Kasumi-1 (cell line): ENCODE measurements around the gene MAGI2.

ENCODE experiments used
- DNase-seq, 2 experiments: peaks; one replicate each; lab custom pipeline; 2025; lab: John Stamatoyannopoulos, UW

The MAGI2 gene

DNA sequence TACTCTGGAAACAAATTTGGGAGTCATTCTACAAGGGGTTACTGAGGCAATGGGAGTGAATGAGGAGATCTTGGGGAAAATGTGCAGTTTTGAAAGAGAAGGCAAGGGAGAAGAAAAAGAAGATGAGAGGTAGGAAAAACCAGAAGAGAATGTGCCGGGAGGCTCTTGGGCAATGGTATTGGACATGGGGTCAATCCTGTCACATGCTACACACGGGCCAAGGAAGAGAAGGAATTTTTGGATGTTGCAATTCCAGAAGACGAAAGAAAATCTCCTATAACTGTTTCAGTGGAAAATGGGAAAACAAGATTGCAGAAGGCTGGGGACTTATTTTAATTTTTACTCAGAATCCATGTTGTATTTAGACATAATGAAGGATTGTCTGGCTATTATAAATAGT is 1039.9 kb downstream of the MAGI2 start:
- DNase-seq, result no peak

DNA sequence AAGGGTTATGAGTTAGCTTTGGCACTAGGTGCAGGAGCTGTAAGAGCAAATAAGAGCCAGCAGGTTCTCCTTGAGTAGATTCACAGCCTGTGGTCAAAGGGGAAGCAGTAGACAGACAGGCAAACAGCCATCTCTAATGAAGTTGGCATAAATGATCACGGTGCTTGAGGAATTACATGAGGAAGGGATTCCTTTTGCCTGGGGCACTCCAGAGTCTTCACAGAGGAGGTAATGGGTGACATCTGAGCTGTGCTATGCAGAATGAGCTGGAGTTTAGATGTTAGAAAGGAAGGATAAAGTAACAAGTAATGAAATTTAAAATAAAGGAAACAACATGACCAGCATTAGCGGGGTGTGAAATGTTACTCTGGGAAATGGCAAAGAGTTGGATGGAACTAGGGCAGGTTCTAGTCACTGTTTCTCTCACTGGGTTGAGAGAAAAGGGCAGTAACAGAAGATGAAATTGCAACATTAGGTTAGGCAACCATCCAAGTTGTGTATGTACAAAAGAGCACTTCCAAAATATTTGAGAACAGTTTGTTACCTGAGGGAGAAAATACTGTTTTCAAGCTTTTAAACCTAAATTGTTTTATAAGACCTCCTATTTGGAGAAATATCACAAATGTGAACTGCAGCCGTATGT is 1041.1 kb downstream of the MAGI2 start:
- no peak for DNase-seq

DNA sequence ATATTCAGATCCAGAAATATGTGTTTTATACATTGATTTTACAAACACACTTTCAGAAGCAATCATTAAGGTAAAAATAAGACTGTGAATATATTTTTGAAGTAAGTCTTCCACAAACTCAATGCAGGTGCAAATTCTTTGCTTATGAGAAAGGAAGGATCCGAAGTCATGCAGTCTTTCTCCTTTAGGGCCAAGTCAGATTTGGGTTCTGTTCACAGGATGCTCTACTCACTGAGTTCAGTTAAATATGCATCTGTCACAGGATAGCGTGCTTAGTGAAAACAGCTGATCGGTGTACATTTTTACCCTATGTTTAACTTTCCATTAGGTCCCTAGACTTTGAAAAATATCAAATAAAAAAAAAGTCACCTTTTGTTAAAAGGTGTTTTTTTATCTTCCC is 1046.4 kb downstream of the MAGI2 start:
- DNase-seq, result no peak

DNA sequence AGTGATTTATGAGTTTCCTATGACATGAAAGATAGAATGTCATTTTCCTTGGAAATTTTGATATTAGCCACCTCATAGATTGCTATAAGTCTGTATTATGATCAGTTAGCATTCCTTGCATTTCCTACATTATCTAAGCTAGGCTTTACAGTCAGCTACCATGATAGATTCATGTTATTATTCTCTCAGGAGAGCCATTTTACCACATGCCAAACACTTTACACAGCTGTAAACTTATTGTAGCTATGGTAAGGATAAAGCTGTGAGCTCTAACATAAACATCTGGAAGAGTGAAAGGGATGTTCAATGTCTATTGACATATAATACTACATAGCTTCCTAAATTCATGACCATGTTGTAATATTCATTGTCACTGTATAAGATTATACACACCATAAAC is 1046.9 kb downstream of the MAGI2 start:
- no peak for DNase-seq

DNA sequence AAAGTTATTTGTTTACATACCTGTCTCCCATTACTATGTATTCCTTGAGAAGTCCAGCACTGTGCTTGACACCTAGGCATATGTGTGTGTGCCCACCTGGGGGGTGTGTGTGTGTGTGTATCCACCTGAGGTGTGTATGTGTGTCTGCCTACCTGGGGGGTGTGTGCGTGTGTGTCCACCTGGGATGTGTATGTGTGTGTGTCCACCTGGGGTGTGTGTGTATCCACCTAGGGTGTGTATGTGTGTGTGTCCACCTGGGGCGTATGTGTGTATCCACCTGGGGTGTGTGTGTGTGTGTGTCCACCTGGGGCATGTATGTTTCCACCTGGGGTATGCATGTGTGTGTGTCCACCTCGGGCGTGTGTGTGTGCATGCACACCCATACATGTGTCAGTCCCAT is 1051.4 kb downstream of the MAGI2 start:
- DNase-seq, result no peak

DNA sequence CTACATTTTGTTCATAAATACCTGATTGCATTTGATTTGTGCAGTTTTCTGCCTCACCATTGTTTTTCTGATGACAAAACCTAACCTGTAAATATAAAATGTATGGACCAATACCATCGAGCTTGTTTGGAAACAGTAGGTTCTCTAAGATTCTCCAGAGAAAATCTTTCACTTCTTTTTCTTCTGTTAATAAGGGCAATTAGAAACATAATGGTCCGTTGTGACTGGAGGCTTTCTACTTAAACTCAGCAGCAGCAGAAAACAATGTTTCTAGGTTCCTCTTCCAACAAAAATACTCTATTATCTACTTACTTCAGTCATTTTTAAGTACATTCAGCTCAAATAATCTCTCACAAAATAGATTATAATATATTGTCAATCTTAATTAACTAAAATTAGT is 1053.4 kb downstream of the MAGI2 start:
- DNase-seq, result no peak

DNA sequence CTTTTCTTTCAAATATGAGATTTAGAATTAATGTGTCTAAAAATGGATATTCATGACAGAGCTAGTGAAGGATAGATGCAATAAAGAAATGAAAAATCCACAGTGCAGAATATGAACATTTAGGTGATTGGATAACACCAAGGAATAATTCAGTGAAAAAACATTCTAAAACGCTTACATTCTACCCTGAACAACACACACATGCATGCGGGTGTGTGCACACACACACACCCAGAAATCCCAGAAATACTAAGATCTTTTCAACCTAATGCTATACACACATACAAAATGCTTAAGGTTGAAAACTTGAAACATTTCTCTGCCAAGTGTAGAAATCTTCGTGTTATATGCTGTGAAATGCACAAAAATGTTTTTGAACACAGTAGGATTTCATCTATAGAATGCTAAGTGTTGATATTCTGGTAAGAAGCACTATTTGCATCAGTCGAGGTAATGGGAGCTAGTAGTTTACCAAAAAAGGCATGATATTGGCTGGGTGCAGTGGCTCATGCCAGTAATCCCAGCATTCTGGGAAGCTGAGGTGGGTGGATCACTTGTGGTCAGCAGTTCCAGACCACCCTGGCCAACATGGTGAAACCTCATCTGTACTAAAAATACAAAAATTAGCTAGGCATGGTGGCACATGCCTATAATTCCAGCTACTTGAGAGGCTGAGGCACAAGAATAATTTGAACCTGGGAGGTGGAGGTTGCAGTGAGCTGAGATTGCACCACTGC is 1054.3 kb downstream of the MAGI2 start:
- DNase-seq, result no peak

DNA sequence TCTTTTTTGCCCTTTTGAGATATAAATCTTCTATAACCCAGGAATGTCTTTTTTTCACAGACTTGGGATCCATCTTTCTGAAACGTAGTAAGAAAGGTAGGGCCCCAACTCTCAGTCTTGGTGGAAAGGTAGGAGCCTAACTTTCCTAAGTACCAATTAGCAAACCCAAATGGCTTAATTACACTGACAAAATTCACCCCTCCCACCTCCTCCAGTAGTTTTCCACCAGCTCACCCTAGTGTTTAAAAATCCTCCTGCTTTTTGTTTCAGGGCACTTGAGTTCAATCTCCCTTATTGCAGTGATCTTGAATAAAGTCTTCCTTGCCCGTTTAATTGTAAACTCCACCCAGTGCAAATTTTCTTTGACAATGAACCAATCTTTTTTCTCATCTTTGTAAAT is 1054.9 kb downstream of the MAGI2 start:
- DNase-seq, result no peak

DNA sequence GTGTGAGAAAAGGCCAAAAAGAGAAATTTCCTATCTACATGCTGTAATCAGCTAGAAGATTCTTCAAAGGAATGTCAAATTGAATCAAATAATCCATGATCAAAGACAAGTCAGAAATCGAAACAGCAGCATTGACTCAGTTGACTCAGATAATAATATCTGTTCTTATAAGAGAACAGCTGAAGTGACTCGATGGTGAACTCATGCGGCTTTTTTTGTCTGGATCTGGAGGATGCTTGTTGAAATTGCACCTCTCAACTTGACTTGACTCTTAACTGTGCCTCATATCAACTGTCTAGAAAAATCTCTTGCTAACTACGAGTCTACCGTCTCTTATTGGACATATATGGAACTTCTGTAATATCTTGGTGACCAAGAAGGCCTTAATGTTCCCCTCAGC is 1055.4 kb downstream of the MAGI2 start:
- no peak for DNase-seq

DNA sequence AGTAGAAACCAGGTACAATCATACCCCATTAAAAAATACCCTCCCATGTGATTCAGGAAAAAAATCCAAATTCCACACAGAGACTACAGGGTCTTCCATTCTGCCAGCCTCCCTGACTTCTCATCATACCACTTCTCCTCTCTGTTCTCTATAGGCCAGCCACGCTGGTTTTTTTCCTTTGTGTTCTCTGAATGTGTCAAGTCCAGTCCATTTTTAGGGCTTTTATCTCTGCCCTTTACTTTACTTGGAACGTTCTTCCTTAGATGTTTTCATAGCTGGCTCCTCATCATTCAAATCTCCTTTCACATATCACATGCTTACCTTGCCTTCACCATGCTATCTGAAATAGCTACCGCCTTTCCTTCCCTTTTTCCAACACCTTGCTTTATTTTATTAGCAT is 1057.3 kb downstream of the MAGI2 start:
- DNase-seq, result no peak

DNA sequence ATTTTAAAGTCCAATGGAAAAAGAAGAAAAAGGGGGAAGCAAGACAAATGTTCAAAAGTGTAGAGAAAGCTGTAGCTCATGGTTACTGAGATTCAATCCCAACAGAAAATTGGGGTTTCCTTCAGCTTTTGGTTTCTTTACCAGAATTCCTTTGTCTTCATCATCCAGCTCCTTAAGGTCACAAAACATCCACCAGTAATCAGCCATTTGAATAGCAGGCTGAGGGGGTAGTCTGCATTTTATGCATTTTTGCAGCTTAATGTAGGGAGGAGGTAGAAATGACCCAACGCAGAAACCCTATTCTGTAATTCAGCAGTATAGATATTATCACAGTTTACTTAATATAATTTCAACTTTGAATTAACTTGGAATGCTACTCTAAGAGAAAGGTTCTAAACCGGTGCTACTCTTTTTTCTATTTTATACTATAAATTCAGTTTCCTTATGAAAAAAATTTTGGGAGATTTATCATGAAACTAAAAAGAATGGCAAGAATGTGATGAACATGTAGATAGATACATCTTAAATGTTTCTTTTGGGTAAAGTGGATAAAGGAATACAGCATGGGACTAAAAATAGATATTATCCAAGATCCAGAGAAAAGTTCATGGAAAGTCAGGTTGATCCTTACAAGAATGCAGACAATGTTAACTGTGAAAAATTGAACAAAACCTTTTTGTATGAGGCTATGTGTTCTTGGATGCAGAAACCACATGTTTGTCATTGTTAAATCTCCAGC is 1058.0 kb downstream of the MAGI2 start:
- no peak for DNase-seq

DNA sequence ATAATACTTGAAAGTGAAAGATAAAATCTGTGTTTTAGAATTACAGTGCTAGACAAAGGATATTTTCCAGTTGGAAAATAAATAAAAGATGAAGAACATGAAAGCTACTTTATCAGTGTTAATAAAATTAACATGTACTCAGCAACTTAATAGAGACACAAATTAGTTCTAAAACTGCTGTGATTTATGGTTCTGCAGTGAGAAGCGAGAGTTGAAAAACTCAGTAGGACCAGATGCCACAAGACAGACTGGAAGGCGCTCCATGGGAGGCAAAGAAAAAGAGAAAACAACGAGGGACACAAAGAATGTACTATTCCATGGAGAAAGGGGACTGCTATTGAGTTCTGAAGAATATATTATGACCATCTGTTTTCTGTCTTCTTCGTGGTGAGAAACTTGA is 1064.4 kb downstream of the MAGI2 start:
- DNase-seq, result no peak

DNA sequence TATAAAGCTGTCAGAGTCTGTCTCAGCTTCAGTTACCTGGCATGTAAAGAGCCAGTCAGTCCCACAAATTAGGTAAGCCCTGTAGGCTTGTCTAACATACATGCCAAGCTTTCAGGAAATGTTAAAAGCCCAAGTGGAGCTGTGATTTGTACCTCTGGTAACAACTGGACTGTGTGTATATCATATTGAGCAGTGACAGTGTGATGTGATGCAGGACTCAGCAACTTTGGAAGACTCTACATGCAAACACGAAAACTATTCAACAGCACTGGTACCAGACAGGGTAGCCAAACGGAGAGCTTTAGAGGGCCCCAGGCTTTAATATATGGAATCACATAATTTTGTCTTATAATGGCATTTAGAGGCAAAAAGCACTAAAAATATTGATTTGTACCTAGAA is 1066.9 kb downstream of the MAGI2 start:
- no peak for DNase-seq

DNA sequence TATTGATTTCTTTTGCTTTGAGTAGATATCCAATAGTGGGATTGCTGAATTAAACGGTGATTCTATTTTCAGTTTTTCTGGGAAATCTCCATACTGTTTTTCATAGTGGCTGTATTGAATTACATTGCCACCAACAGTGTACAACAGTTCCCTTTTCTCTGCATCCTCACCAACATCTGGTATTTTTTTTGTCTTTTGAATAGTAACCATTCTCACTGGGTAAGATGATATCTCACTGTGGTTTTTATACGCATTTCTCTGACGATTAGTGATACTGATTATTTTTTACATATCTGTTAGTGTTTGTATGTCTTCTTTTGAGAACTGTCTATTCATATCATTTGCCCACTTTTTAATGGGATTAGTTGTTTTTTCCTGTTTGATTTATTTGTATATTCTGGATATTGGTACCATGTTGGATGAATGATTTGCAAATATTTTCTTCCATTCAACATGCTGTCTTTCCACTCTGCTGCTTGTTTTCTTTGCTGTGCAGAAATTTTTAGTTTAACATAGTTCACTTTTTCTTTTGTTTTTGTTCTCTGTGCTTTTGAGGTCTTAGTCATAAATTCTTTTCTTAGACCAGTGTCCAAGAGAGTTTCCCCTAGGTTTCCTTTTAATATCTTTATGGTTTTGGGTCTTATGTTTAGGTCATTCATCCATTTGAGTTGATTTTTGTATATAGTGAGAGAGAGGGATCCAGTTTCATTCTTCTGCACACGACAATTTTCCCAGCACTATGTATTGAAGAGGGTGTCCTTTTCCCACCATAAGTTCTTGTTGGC is 1070.2 kb downstream of the MAGI2 start:
- DNase-seq, result no peak

DNA sequence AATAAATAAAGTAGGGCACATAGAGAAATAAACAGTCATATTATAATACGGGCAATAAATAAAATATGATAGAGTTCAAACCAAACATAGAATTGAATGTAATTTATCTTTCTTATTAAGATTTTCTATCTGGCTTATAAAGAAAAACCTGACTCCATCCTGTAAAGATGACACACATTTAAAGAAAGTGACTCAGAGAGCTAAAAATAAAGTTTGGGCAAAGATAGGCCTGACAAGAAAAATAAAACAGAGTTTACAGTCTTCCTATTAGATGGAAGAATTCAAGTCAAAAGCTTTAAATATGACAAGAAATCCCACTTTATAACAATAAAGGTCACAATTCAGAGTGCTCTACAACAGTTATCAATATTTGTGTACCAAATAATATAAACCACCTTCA is 1074.3 kb downstream of the MAGI2 start:
- DNase-seq, result no peak

DNA sequence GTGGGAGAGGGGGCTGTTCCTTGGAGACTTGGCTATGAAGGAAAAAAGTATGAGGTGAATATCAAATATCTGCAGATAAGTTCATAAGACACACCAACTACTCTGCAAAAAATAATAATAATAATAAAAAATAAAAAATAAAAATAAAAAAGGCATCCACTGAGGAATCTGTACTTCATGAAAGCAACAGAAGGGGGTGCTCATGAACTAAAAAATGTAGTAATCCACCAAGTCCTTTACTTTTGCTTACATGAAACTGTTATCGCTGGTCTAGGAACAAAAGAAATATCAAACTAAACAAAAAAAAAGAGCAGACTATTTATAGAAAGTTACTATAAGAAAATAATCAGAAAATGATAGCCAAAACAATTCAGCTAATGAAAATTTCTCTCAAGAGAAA is 1075.9 kb downstream of the MAGI2 start:
- DNase-seq, result no peak

DNA sequence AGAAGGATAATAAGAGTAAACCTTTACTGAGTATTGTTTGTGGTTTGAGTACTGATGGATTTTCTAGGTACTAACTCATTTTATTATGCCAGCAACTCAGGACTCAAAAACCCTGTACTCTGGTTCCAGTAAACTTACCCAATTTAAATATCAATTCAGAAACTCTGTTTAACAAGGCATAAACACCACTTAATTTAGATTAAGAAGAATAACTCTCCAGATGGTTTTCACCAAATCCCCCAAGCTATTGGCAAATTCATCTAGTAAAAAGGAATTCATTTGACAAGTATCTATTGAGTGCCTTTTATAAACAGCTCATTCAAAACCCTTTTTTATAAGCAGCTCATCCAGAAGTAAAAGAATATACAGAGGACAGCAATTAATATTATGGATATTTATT is 1082.5 kb downstream of the MAGI2 start:
- DNase-seq, result no peak

DNA sequence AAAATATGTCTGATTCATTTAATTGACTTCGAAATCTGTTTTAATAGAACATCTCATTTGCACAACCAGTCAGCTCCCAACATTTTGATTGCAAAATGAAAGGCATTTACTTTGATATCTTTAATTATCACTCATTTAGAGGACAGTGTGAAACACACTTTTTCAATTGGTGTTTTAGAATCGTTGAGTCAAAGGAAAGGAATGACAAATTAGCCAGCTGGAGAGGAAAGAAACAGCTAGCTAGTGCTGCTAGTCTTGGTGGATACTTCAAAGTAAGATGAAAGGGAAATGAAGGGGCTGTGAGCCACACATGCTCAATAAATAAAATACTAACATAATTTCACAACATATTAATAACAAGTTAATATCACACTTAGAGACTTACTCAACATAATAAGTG is 1084.7 kb downstream of the MAGI2 start:
- no peak for DNase-seq

DNA sequence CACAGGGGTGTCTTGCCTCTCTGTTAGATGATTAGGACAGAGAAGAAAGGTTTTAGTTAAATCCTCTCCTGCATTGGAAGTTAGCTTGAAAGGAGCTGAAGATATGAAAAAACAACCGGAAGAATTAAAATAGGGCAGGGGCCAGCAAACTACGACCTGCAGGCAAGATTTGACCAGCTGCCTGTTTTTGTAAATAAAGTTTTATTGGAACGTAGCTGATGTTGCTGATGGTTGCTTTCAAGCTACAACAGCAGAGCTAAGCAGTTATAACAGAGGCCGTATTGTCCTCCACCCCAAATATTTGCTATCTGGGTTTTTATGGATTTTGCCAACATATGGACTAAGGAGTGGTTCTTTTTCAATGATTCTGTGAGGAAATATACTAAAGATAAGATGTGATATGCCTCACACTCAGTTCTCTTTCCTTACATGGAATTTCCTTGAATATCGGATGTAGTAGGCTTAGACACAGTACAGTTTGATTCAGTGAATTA is 1086.1 kb downstream of the MAGI2 start:
- no peak for DNase-seq

DNA sequence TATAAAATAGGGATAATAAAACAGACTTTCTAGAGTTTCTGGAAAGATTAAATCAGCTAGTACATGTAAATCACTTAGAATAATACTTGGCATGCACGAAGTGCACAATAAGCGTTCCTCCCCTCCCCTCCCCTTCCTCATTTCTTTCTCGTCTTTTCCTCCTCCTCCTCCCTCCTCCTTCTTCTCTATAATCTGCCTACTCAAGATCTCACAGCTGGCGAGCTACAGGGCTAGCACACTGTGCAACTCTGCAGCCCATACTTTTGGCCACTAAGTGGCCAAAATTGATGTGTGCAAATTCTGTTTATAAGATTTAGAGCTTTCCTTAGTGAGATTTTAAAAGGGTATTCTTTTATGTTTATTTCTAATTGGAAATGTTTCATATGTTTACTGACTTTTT is 1089.6 kb downstream of the MAGI2 start:
- no peak for DNase-seq

DNA sequence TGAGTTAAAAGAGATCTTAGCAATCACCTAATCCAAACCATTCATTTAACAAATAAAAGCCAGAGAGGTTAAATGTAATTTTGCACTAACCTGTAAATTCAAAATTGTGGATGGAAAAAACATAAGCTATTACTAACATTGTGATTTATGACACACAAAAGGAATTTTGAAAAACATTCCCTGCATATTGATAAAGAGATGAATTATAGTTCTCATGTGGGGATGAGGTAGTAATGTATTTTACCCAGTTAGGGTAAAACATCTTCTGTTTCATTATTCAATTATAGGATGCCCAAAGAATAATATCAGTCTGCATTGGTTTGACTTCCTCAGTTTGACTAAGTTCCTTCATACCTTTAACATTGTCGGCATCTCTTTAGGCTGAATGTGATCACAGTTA is 1093.6 kb downstream of the MAGI2 start:
- no peak for DNase-seq

DNA sequence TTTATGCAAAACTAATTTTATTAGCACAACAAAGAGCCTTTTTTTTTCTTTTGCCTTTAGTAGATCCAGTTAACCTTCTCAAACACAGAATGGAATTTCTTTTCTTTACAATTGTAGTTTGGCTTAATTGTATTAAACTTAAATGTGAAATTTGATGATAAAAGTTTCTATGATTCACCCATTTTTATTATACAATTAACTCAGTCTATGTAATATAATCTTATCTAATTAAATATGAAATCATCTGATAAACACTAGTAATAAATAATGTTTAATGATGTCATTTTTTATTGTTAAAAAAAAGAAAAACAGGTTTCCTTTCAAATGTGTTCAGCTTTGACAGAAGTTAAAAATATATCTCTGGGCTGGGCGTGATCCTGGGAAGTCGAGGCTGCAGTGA is 1095.8 kb downstream of the MAGI2 start:
- no peak for DNase-seq
